HepG2 (cell line): ENCODE data around the gene DNAJC5. TPM values are rescaled to one million over a fixed set of nuclear protein-coding genes. Genes with fewer than 3 reads are reported as not detected.
A peak's percentile ranks its signal among the peaks of the same experiment; 100 is the strongest.

Experiments used
- BCL3 ChIP-seq: sonication (generic); formaldehyde crosslinking; IDR thresholded peaks from 2 replicates; pipeline ENCODE4 v1.5.1; 2020; ENCODE audit warnings: mild to moderate bottlenecking, missing genetic modification reagents, moderate library complexity
- DNMT1 ChIP-seq: sonication (generic); formaldehyde crosslinking; IDR thresholded peaks from 2 replicates; pipeline ENCODE4 v1.5.1; 2020; ENCODE audit warnings: mild to moderate bottlenecking, missing genetic modification reagents
- GTF2F1 ChIP-seq: fragments of 150-350 bp; IDR thresholded peaks from 2 replicates; pipeline ENCODE4 v1.6.1; 2014; ENCODE audit warnings: low read length
- KAT8 ChIP-seq: IDR thresholded peaks from 2 replicates; pipeline ENCODE4 v1.6.1; 2016; ENCODE audit warnings: missing genetic modification reagents, missing compliant biosample characterization
- MATR3 ChIP-seq: sonication (generic); formaldehyde crosslinking; IDR thresholded peaks from 2 replicates; pipeline ENCODE4 v1.4.0; 2020; ENCODE audit warnings: missing genetic modification reagents
- NRL ChIP-seq: sonication (generic); formaldehyde crosslinking; IDR thresholded peaks from 2 replicates; pipeline ENCODE4 v1.5.0; 2020; ENCODE audit warnings: missing genetic modification reagents, mild to moderate bottlenecking, moderate library complexity, borderline replicate concordance
- POLR2AphosphoS2 ChIP-seq: IDR thresholded peaks from 2 replicates; pipeline ENCODE4 v1.6.1; 2011; ENCODE audit warnings: low read depth, low read length, improper control_type of control experiment
- SETDB1 ChIP-seq: sonication (generic); formaldehyde crosslinking; IDR thresholded peaks from 2 replicates; pipeline ENCODE4 v1.5.1; 2020; ENCODE audit warnings: missing genetic modification reagents, mild to moderate bottlenecking, borderline replicate concordance
- SIN3A ChIP-seq: IDR thresholded peaks from 2 replicates; pipeline ENCODE4 v1.6.1; 2011; ENCODE audit warnings: low read depth, mild to moderate bottlenecking, control low read depth, low read length, borderline replicate concordance
- SRSF4 ChIP-seq: fragments of 200-400 bp; formaldehyde crosslinking; IDR thresholded peaks from one replicate; pipeline ENCODE4 v1.6.1; 2018; ENCODE audit warnings: mild to moderate bottlenecking, low read depth, low read length, moderate library complexity; ENCODE audit not compliant: poor library complexity, severe bottlenecking
- SSRP1 ChIP-seq: IDR thresholded peaks from 2 replicates; pipeline ENCODE4 v1.6.1; 2016; ENCODE audit warnings: control low read depth
- SUZ12 ChIP-seq: fragments of 150-350 bp; IDR thresholded peaks from 2 replicates; pipeline ENCODE4 v1.6.1; 2014; ENCODE audit warnings: low read depth, low read length
- TCF12 ChIP-seq, 2 experiments: fragments of 450-650 bp in 1 of 2; sonication (generic) in 1 of 2; formaldehyde crosslinking in 1 of 2; IDR thresholded peaks; 2 replicates each; pipeline versions ENCODE4 v1.6.1 to v1.8.0; 2017 to 2022; ENCODE audit warnings: antibody characterized with exemption in 1 of 2, mild to moderate bottlenecking in 1 of 2, missing genetic modification reagents in 1 of 2, moderate library complexity in 1 of 2
- ZBTB10 ChIP-seq: sonication (generic); formaldehyde crosslinking; IDR thresholded peaks from 2 replicates; pipeline ENCODE4 v1.4.0; 2020; ENCODE audit warnings: missing genetic modification reagents, borderline replicate concordance
- ZBTB3 ChIP-seq: sonication (generic); formaldehyde crosslinking; IDR thresholded peaks from 2 replicates; pipeline ENCODE4 v1.4.0; 2020; ENCODE audit warnings: low read depth, mild to moderate bottlenecking, moderate library complexity, missing genetic modification reagents, borderline replicate concordance
- ZNF496 ChIP-seq: sonication (generic); formaldehyde crosslinking; IDR thresholded peaks from 2 replicates; pipeline ENCODE4 v1.8.1; 2023; ENCODE audit warnings: mild to moderate bottlenecking, moderate library complexity, missing genetic modification reagents; ENCODE audit not compliant: insufficient replicate concordance
- ZNF616 ChIP-seq: sonication (generic); formaldehyde crosslinking; IDR thresholded peaks from 2 replicates; pipeline ENCODE4 v1.5.0; 2020; ENCODE audit warnings: low read depth, mild to moderate bottlenecking, missing genetic modification reagents
- ZNF775 ChIP-seq: sonication (generic); formaldehyde crosslinking; IDR thresholded peaks from 2 replicates; pipeline ENCODE4 v1.4.0; 2020; ENCODE audit warnings: missing genetic modification reagents, mild to moderate bottlenecking, moderate library complexity, borderline replicate concordance
- ZNF883 ChIP-seq: sonication (generic); formaldehyde crosslinking; IDR thresholded peaks from 2 replicates; pipeline ENCODE4 v1.5.1; 2020; ENCODE audit warnings: mild to moderate bottlenecking, missing genetic modification reagents; ENCODE audit errors: not compliant biosample characterization
- ZSCAN20 ChIP-seq: sonication (generic); formaldehyde crosslinking; IDR thresholded peaks from 2 replicates; pipeline ENCODE4 v1.4.0; 2020; ENCODE audit warnings: missing genetic modification reagents, mild to moderate bottlenecking, borderline replicate concordance
- polyA plus RNA-seq, 8 experiments: library from polyadenylated mRNA; depleted of rRNA in 3 of 8; stranded (reverse) in 7 of 8; unstranded in 1 of 8; fragments of >200 nt; fragmentation: Illumina TruSeq in 4 of 8; extraction: Trizol in 4 of 8; gene quantifications; 2 replicates each; pipeline versions ENCODE4 v1.2.1 to v1.2.3, GENCODE V29; 2011 to 2016; ENCODE audit warnings: low read depth in 4 of 8, missing spikeins in 1 of 8, mixed read lengths in 1 of 8; ENCODE audit not compliant: insufficient read depth in 1 of 8
- total RNA-seq, 5 experiments: library from RNA; depleted of rRNA; stranded (reverse); fragments of >200 nt; fragmentation: Illumina TruSeq; extraction: Trizol; gene quantifications; 2 replicates each; pipeline ENCODE4 v1.2.3, GENCODE V29; 2016; ENCODE audit warnings: low read depth in 1 of 5

Gene DNAJC5
- total and polyA plus RNA-seq, 2 of the 13 experiments (the other 11 are each of a cell fraction or from before 2014, with no cell fraction given) = 42.8 to 64.5 TPM

- no peak for TF ChIP-seq ZNF775 (CRISPR knock-in tag)
- TF ChIP-seq GTF2F1 = no peak
- TF ChIP-seq KAT8 (CRISPR knock-in tag) = peak; percentile 54; the same call in 1 of the 2 replicates
- TF ChIP-seq BCL3 (CRISPR knock-in tag) = peak; percentile 72
- TF ChIP-seq ZNF496 = no peak
- no peak for TF ChIP-seq POLR2AphosphoS2
- TF ChIP-seq NRL (CRISPR knock-in tag) = peak; percentile 92; the same call in 1 of the 2 replicates
- TF ChIP-seq SSRP1 (CRISPR knock-in tag) = peak; percentile 93; the same call in 1 of the 2 replicates
- no peak for TF ChIP-seq ZNF616 (CRISPR knock-in tag)
- no peak for TF ChIP-seq ZBTB3 (CRISPR knock-in tag)
- no peak for TF ChIP-seq SETDB1 (CRISPR knock-in tag)
- TF ChIP-seq TCF12 (IDR thresholded peaks at IDR 0.05) = no peak
- TF ChIP-seq TCF12 (CRISPR knock-in tag; IDR thresholded peaks at IDR 0.05) = no peak
- TF ChIP-seq SUZ12 = no peak
- peak; percentile 73; the same call in 1 of the 2 replicates for TF ChIP-seq SIN3A
- no peak for TF ChIP-seq ZSCAN20 (CRISPR knock-in tag)
- TF ChIP-seq DNMT1 (CRISPR knock-in tag) = no peak
- no peak for TF ChIP-seq SRSF4
- TF ChIP-seq ZBTB10 (CRISPR knock-in tag) = 0 out of 2 replicates have a peak, but pooled peaks have one; percentile 29
- TF ChIP-seq MATR3 = no peak
- TF ChIP-seq ZNF883 (CRISPR knock-in tag) = peak; percentile 35
Measured at GRCh38 chr20:63969838-63970713, 75.2 kb downstream of the DNAJC5 start, which contains the start of gene ZNF512B (continued).
